Renal pelvis (tissue), 4 donors: ENCODE results near the gene CDH4. TPM values are rescaled to one million over a fixed set of nuclear protein-coding genes. Genes with fewer than 3 reads are reported as not detected.

Source experiments
- DNase-seq: peaks from one replicate; pipeline ENCODE4 v3.0.0-alpha.2; 2013
- polyA plus RNA-seq, 3 donors: library from polyadenylated mRNA; unstranded; fragments of 120-200 nt; gene quantifications; one replicate each; pipeline ENCODE4 v1.2.1, GENCODE V29; 2013; ENCODE audit not compliant: insufficient read length in 3 of 3

Gene CDH4
- polyA plus RNA-seq, 3 donors, result 8.4 to 9.5 (median 8.7) TPM

GRCh38 chr20:61750093-61750492 lies 498.0 kb downstream of the CDH4 start:
- DNase-seq, result no peak

GRCh38 chr20:61752576-61752975 lies 500.5 kb downstream of the CDH4 start:
- no peak for DNase-seq

- no peak for DNase-seq
Observed at GRCh38 chr20:61753316-61753942, 501.4 kb downstream of the CDH4 start.

- DNase-seq, result no peak
Observed at GRCh38 chr20:61753987-61754956, 502.2 kb downstream of the CDH4 start.

- DNase-seq, result no peak
Observed at GRCh38 chr20:61754976-61755778, 503.1 kb downstream of the CDH4 start.

GRCh38 chr20:61755971-61756845 lies 504.1 kb downstream of the CDH4 start:
- DNase-seq, result no peak

GRCh38 chr20:61756966-61757677 lies 505.1 kb downstream of the CDH4 start:
- no peak for DNase-seq

- DNase-seq, result no peak
Observed at GRCh38 chr20:61757678-61758563, 505.9 kb downstream of the CDH4 start.

- no peak for DNase-seq
Observed at GRCh38 chr20:61758564-61759200, 506.6 kb downstream of the CDH4 start.

- no peak for DNase-seq
Observed at GRCh38 chr20:61759286-61760065, 507.4 kb downstream of the CDH4 start.

GRCh38 chr20:61760321-61760720 lies 508.3 kb downstream of the CDH4 start:
- DNase-seq, result no peak

GRCh38 chr20:61760731-61761130 lies 508.7 kb downstream of the CDH4 start:
- no peak for DNase-seq

GRCh38 chr20:61761453-61762166 lies 509.5 kb downstream of the CDH4 start:
- no peak for DNase-seq

GRCh38 chr20:61762167-61762710 lies 510.2 kb downstream of the CDH4 start:
- no peak for DNase-seq

GRCh38 chr20:61762886-61763739 lies 511.1 kb downstream of the CDH4 start:
- DNase-seq, result no peak

GRCh38 chr20:61763740-61764400 lies 511.8 kb downstream of the CDH4 start:
- DNase-seq, result no peak
